ENCODE measurements around the gene HLA-DQB1.
"Not testable (repeated sequence)": the region's sequence is repeated elsewhere in the genome, so short reads cannot be mapped to it uniquely, and the experiment has no call there.

HLA-DQB1 gene

GRCh38 chr6:32666420-32667300, at the start of gene HLA-DQB1:
Gene HLA-DQB1, minus strand, starts transcription at chr6:32666657. Its CDS starts 50 bp downstream, at chr6:32666607.
- peak; percentile 81 for DNase-seq

GRCh38 chr6:32713241-32713640, 46.8 kb upstream of the HLA-DQB1 start:
- DNase-seq: no peak

- no peak for DNase-seq
These were observed 43.2 kb upstream of the HLA-DQB1 start for GRCh38 chr6:32709625-32710024.

GRCh38 chr6:32705164-32705563, 38.7 kb upstream of the HLA-DQB1 start:
- DNase-seq: not testable (repeated sequence)

GRCh38 chr6:32703347-32703746, 36.9 kb upstream of the HLA-DQB1 start:
- DNase-seq: no peak

- DNase-seq: peak; percentile 90
These were observed 34.1 kb upstream of the HLA-DQB1 start for GRCh38 chr6:32700391-32701040.

- no peak for DNase-seq
These were observed 30.6 kb upstream of the HLA-DQB1 start for GRCh38 chr6:32697031-32697430.

- DNase-seq: no peak
These were observed 25.6 kb upstream of the HLA-DQB1 start for GRCh38 chr6:32692019-32692418.

- no peak for DNase-seq
These were observed 23.4 kb upstream of the HLA-DQB1 start for GRCh38 chr6:32689531-32690501.

GRCh38 chr6:32685603-32686002, 19.1 kb upstream of the HLA-DQB1 start:
- no peak for DNase-seq

- no peak for DNase-seq
These were observed 17.8 kb upstream of the HLA-DQB1 start for GRCh38 chr6:32684246-32684645.

- DNase-seq: no peak
These were observed 13.6 kb upstream of the HLA-DQB1 start for GRCh38 chr6:32680055-32680454.

- DNase-seq: no peak
These were observed 13.0 kb upstream of the HLA-DQB1 start for GRCh38 chr6:32679492-32679891.

GRCh38 chr6:32674123-32674522, 7.7 kb upstream of the HLA-DQB1 start:
- not testable (repeated sequence) for DNase-seq

GRCh38 chr6:32671908-32672307, 5.5 kb upstream of the HLA-DQB1 start:
- DNase-seq: not testable (repeated sequence)

GRCh38 chr6:32669893-32670292, 3.4 kb upstream of the HLA-DQB1 start:
- DNase-seq: no peak

GRCh38 chr6:32669240-32669639, 2.8 kb upstream of the HLA-DQB1 start:
- no peak for DNase-seq

- DNase-seq: no peak
These were observed 1.8 kb upstream of the HLA-DQB1 start for GRCh38 chr6:32668226-32668747.

- peak; percentile 1 for DNase-seq
These were observed 796 bp downstream of the HLA-DQB1 start for GRCh38 chr6:32665661-32666060.

GRCh38 chr6:32664827-32665362, 1.6 kb downstream of the HLA-DQB1 start:
- DNase-seq: peak; percentile 12

- no peak for DNase-seq
These were observed 2.1 kb downstream of the HLA-DQB1 start for GRCh38 chr6:32664354-32664753.

GRCh38 chr6:32662836-32663235, 3.6 kb downstream of the HLA-DQB1 start:
- no peak for DNase-seq

Data from eye (tissue), 1 donor.